ENCODE measurements around the gene DNAH7.

The DNAH7 gene

DNA sequence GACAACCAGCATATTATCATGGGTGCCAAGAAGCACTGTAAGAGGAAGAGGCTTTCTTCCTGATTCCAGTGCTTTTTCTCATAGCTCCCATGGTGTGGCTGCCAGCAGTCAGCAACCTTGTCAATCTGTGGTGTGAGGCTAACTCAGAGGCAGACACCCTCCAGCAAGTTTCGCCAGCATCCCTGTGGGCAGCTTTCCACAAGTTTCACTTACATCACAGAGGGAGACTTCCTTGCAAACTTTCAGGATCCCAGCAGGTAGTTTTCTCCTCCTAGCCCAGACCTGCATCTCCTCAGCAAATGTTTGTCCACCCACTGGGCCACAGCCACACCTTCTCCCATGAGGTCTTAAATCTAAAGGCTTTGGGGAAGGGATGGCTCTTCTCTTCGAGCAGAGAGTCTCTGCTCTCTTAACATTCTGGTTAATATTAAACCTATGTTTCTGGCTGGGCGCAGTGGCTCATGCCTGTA is 9.1 kb downstream of the DNAH7 start:
- TF ChIP-seq GATA2 (IDR thresholded peaks at IDR 0.05; ENCODE audit: low read depth, low read length) (no peak), GATA3 (IDR thresholded peaks at IDR 0.05; ENCODE audit: low read depth, low read length) (no peak)

DNA sequence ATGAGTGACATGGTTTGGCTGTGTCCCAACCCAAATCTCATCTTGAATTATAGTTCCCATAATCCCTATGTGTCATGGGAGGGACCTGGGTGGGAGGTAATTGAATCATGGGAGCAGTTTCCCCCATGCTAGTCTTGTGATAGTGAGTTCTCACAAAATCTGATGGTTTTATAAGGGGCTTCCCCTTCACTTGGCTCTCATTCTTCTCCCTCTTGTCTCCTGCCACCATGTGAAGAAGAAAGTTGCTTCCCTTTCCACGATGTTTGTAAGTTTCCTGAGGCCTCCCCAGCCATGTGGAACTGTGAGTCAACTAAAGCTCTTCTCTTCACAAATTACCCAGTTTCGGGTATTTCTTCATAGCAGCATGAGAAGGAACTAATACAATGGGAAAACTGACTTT is 14.0 kb downstream of the DNAH7 start:
- no peak for TF ChIP-seq GATA2 (IDR thresholded peaks at IDR 0.05; ENCODE audit: low read depth, low read length)
- TF ChIP-seq GATA3 (IDR thresholded peaks at IDR 0.05; ENCODE audit: low read depth, low read length), result no peak

DNA sequence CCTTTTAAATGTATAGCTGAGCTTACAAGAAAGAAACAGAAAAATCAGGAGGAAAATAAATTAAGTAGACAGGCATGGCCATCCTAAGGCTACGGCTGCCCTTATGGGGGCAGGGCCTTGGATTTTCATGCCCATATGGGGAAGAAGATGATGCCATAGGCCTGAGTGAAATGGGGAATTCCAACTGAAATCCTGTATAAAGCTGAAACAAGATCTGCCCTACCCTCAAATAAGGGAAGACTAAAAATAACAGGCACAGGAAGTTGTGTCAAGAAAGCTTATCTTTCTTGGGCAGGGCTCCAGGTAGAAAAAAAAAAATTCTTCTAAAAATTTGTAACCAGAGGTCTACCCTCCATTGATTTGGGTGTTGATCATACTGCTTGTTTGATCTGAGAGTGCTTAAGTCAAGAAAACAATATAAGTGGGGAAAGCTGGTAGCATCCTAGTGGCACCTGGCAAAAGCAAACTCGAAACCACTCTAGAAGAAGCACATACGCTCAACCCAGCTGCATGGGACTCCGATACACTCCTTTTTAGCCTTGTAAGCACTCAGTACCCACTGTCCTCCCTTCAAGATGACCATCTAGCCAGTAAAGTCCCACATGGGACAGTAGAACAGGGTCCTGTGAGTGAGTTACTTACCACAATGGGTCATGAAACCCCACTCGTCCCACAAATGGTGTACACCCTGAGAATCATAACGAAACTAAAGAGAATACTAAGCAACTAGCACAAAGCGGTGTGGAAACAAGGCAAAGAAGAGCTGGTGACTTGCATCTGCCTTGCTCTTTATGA is 22.3 kb downstream of the DNAH7 start:
- TF ChIP-seq GATA3 (IDR thresholded peaks at IDR 0.05; ENCODE audit: low read depth, low read length), result no peak

DNA sequence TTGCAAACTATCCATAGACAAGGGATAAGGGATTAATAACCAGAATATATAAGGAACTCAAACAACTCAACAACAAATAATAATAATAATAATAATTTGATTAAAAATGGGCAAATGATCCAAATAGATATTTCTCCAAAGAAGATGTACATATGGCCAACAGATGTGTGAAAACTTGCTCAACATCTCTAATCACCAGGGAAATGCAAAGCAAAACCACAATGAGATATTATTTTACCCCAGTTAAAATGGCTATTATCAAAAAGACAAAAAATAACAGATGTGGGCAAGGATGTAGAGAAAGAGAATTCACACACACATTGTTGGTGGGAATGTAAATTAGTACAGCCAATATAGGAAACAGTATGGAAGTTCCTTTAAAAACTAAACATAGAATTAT is 26.9 kb downstream of the DNAH7 start:
- TF ChIP-seq GATA2 (IDR thresholded peaks at IDR 0.05; ENCODE audit: low read depth, low read length), result no peak
- no peak for TF ChIP-seq GATA3 (IDR thresholded peaks at IDR 0.05; ENCODE audit: low read depth, low read length)

DNA sequence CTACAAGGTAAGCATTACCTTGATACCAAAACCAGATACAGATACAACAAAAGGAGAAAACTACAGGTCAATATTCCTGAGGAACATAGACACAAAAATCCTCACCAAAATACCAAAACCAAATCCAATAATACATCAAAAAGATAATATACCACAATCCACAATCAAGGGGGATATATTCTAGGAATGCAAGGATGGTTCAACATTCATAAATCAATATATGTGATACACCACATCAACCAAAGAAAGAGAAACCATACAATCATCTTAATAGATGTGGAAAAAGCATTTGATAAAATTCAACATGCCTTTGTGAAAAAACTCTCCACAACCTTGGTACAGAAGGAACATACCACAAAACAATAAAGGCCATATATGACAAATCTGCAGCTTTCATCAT is 28.4 kb downstream of the DNAH7 start:
- no peak for TF ChIP-seq GATA2 (IDR thresholded peaks at IDR 0.05; ENCODE audit: low read depth, low read length)
- TF ChIP-seq GATA3 (IDR thresholded peaks at IDR 0.05; ENCODE audit: low read depth, low read length), result no peak

DNA sequence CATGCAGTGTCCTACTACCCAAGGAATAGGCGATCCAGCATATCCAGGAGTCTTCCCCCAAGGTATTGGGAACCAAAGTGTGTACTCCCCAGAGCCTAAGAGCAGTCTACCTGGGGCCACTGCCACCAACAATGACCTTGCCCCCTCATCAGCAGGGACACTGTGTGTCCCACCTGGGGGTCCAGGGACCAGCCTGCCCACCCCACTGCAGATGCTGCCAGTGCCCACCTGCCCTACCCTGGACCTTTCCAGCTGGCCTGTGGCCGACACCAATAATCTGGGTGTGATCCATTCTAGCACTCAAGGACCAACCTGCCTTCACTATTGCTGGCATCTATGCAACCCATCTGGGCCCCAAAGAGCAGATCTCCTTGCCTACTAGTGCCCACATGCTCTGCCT is 32.2 kb downstream of the DNAH7 start:
- TF ChIP-seq GATA3 (IDR thresholded peaks at IDR 0.05; ENCODE audit: low read depth, low read length) (no peak), GATA2 (IDR thresholded peaks at IDR 0.05; ENCODE audit: low read depth, low read length) (no peak)

DNA sequence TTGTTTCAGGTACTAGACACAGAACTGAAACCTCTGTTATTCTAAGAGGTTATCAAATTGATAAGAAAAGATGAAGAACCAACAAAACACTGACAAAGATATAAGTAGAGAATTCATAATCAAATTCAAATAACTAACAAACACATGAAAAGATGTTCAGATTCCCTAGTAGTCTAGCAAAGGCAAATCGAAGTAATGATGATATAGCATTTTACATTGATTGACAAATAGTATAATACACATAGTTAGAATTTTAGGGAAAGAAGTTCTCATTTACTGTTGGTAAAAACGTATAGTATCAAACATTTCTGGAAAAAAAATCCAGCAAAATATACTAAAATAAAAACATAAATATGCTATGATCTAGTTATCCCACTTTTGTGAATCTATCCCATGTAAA is 50.6 kb downstream of the DNAH7 start:
- TF ChIP-seq GATA2 (IDR thresholded peaks at IDR 0.05; ENCODE audit: low read depth, low read length), result no peak
- TF ChIP-seq GATA3 (IDR thresholded peaks at IDR 0.05; ENCODE audit: low read depth, low read length), result no peak

DNA sequence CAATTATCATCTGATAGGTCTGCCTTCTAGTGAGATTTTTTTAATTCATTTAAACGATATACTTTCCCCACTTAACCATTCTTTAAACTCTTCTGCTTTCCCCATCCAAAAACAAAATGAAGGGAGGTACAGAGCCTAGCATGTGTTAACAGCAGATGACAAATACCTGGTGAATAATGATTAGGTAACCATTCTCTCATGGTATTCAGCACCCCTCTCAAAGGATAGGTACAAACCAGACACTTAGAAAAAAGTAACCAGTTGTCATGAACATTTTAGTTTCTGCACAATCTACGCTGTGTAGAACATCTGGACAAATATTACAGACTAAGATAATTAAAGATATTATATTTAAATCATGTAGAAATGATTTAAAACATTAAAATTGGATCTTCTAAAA is 56.3 kb downstream of the DNAH7 start:
- TF ChIP-seq GATA2 (IDR thresholded peaks at IDR 0.05; ENCODE audit: low read depth, low read length), result no peak
- TF ChIP-seq GATA3 (IDR thresholded peaks at IDR 0.05; ENCODE audit: low read depth, low read length), result no peak

DNA sequence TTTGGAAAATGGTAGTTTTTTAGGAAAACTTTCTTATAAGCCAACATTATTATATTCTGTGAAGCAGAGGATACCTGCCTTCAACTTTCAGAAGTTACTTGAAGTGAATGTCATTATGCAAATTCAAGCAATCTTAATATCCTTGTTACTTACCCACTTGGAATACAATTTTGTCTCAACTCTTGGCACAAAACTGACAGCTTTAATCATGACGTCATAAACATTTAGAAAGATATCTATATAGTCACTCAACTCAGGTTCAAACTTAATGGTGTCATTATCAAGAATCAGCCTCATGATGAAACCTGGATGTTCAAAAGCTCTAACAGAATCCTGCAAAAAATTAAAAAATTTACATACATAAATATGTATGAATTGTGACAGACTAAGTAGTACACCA is 68.1 kb downstream of the DNAH7 start:
- TF ChIP-seq GATA2 (IDR thresholded peaks at IDR 0.05; ENCODE audit: low read depth, low read length) (no peak), GATA3 (IDR thresholded peaks at IDR 0.05; ENCODE audit: low read depth, low read length) (no peak)

DNA sequence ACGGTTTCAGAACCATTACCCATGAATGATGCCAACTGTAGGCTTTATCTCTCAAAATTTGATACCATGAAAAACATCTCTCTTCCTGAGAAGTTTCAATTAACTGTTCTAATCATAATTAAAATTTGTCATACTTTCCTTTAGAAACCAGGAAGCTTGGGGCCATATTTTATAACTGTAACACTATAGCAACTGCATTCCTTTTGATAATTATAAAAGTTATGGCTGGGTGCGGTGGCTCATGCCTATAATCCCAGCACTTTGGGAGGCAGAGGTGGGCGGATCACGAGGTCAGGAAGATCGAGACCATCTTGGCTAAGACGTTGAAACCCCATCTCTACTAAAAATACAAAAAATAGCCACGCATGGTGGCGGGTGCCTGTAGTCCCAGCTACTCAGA is 70.6 kb downstream of the DNAH7 start:
- TF ChIP-seq GATA2 (IDR thresholded peaks at IDR 0.05; ENCODE audit: low read depth, low read length) (no peak), GATA3 (IDR thresholded peaks at IDR 0.05; ENCODE audit: low read depth, low read length) (no peak)

DNA sequence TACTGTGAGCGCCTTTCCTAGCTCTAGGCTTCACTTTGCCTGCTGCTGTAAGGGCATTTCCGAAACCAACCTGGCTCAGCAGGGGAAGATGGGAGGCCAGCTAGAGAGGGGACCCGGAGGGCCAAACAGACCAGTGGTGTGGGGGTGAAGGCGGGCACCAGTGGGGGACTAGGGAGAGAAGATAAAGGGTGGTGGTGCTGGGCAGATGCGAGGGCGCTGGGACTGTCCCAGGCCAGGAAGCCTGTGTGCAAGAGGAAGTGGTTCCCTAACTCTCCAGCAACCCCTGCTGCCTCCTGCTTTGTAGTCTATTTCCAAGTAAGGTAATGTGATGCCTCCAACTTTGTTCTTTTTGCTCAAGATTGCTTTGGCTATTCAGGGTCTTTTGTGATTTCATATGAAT is 73.1 kb downstream of the DNAH7 start:
- TF ChIP-seq GATA3 (IDR thresholded peaks at IDR 0.05; ENCODE audit: low read depth, low read length) (no peak), GATA2 (IDR thresholded peaks at IDR 0.05; ENCODE audit: low read depth, low read length) (no peak)

DNA sequence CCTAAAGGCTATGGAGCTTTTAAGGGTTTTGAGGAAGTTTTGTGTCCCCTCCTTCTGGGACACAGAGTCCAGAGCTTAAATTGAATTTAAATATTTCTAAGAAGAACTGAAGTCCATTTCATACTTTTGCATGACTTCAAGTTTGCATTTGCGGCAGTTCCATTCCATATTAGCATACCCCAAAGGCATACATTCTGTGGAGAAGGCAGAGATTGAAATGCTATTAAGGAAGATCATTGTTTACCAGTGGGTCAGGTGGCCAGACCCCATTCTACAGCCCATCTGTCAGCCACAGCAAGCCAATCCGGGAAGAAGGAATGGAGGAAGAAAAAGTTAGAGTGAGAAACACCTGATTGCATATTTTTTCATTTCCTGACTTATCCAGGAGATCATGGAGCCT is 75.0 kb downstream of the DNAH7 start:
- TF ChIP-seq GATA2 (IDR thresholded peaks at IDR 0.05; ENCODE audit: low read depth, low read length) (no peak), GATA3 (IDR thresholded peaks at IDR 0.05; ENCODE audit: low read depth, low read length) (no peak)

DNA sequence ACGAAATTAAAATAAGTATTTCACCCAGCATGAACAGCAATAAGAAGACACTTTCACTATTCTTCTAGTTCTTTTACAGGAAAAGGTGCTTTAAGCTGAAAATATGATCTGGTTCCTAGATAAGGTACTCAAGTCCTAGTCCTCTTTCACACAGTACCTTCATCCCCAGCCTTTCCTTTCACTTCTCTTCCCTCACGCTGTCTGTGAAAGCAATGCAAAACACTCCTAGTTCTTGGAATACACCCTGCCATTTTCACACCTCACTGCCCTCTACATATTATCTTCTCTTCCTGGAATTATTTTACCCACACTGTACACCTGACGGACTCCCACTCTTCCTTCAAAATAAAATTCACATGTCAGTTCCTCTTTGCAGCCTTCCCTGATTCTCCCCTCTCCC is 82.9 kb downstream of the DNAH7 start:
- no peak for TF ChIP-seq GATA2 (IDR thresholded peaks at IDR 0.05; ENCODE audit: low read depth, low read length)
- no peak for TF ChIP-seq GATA3 (IDR thresholded peaks at IDR 0.05; ENCODE audit: low read depth, low read length)

DNA sequence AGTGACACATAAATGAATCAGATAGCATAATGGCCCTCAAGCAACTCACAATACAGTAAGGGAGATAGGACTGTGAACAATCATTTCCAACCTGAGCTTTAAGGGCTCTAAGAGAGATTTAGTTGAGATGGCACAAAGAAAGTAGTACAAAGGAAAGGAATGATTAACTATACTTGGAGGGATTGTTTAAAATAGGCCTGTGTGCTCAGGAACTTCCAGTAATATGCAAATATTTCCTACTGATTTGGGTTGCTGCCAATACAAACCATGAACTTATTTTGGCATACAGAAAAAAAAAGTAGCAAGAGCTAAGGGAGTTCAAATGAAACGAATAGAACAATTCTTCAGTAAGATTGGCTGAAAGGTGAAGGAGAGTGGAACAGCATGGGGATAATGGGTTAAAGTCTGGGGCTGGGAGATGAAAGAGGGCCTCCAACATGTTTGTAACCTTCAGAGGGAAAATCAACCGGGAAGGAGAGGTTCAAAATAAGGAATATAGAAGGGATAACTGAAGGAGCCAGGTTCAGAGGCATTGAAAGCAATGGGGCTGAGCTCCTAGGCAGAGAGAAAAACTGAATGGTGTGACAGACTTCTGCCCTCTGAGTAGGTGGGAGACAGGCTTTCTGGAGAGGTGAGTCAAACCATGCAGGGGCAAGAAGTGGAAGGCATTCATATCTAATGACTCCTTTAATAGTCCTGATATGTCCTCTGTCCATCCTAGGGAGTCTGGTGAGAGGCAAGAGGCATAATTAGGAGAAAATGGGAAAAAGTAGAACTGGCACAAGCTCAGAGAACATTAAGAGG is 83.5 kb downstream of the DNAH7 start:
- TF ChIP-seq GATA2 (IDR thresholded peaks at IDR 0.05; ENCODE audit: low read depth, low read length), result no peak
- no peak for TF ChIP-seq GATA3 (IDR thresholded peaks at IDR 0.05; ENCODE audit: low read depth, low read length)

DNA sequence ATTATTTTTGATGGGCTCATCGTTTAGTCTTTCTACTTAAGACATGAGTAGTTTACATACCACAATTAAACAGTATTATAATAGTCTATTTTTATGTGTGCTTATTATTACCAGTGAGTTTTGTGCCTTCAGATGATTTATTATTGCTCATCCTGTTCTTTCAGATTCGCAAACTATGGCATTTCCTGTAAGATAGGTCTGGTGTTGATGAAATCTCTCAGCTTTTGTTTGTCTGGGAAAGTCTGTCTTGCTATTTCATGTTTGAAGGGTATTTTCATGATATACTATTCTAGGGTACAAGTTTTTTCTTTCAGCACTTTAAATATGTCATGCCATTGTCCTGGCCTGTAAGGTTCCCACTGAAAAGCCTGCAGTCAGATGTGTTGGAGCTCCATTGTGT is 101.3 kb downstream of the DNAH7 start:
- TF ChIP-seq GATA2 (IDR thresholded peaks at IDR 0.05; ENCODE audit: low read depth, low read length) (no peak), GATA3 (IDR thresholded peaks at IDR 0.05; ENCODE audit: low read depth, low read length) (no peak)
